ENCODE results near the gene CHRD.

GRCh38 chr3:184368586-184369183, 11.2 kb upstream of the CHRD start:
- no peak for TF ChIP-seq YY1 (IDR thresholded peaks at IDR 0.05; ENCODE audit: insufficient read depth, insufficient read length)
- TF ChIP-seq ZNF274 (IDR thresholded peaks at IDR 0.05; ENCODE audit: low read depth, low read length), result no peak
- TF ChIP-seq SUZ12 (IDR thresholded peaks at IDR 0.05; ENCODE audit: extremely low read depth, insufficient read depth, insufficient read length), result no peak
